ENCODE data around the gene ARRDC2.

GRCh38 chr19:18009412-18010066, 1.6 kb downstream of the ARRDC2 start:
- no peak for TF ChIP-seq CTCF (conservative IDR thresholded peaks at IDR 0.05; ENCODE audit: low read depth, low read length)
- no peak for TF ChIP-seq EZH2 (IDR thresholded peaks at IDR 0.05; ENCODE audit: low read length, unreplicated experiment)
- no peak for TF ChIP-seq EZH2phosphoT487 (IDR thresholded peaks at IDR 0.05; ENCODE audit: borderline replicate concordance, low read length)

Measured in PC-3 (cell line).